Measurements from ENCODE around the gene VEGFC.

DNA sequence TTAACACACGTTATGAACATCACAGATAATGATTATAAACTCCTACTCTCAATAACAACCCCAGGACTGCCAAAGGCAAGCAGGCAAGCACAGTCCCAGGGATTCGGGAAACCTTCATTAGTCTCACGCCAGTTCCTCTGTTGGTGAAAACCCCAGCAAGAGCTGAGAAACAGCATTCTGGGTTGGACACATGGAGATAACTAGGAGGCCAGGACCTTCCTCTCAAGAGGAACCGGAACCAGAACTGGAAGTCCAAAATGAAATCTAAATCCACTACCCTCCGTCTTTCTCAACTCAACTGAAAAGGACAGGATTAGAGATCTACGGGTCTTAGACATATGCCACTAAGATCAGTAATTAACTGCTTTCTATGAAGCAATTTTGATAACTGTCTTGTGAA is 3.8 kb downstream of the VEGFC start:
- TF ChIP-seq, protein P1, sequence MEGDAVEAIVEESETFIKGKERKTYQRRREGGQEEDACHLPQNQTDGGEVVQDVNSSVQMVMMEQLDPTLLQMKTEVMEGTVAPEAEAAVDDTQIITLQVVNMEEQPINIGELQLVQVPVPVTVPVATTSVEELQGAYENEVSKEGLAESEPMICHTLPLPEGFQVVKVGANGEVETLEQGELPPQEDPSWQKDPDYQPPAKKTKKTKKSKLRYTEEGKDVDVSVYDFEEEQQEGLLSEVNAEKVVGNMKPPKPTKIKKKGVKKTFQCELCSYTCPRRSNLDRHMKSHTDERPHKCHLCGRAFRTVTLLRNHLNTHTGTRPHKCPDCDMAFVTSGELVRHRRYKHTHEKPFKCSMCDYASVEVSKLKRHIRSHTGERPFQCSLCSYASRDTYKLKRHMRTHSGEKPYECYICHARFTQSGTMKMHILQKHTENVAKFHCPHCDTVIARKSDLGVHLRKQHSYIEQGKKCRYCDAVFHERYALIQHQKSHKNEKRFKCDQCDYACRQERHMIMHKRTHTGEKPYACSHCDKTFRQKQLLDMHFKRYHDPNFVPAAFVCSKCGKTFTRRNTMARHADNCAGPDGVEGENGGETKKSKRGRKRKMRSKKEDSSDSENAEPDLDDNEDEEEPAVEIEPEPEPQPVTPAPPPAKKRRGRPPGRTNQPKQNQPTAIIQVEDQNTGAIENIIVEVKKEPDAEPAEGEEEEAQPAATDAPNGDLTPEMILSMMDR (IDR thresholded peaks at IDR 0.05) = no peak
- no peak for TF ChIP-seq POLR2AphosphoS5 (IDR thresholded peaks at IDR 0.05; ENCODE audit: low read depth, low read length)
